ENCODE measurements around the gene PIGA.
A peak's percentile ranks its signal among the peaks of the same experiment; 100 is the strongest.
"Not testable (repeated sequence)": the region's sequence is repeated elsewhere in the genome, so short reads cannot be mapped to it uniquely, and the experiment has no call there.

The PIGA gene

GRCh38 chrX:15319075-15319474 is 16.2 kb downstream of the PIGA start:
- no peak for DNase-seq

GRCh38 chrX:15315509-15315908 is 19.8 kb downstream of the PIGA start, which contains the start of gene ASB11:
TSS of gene ASB11 (minus strand) at chrX:15315640. CDS start at chrX:15315605, 35 bp downstream.
- no peak for DNase-seq

- no peak for DNase-seq
Measured at GRCh38 chrX:15314472-15314871, 20.9 kb downstream of the PIGA start.

GRCh38 chrX:15311119-15311518 is 24.2 kb downstream of the PIGA start:
- DNase-seq, result no peak

GRCh38 chrX:15310117-15310516 is 25.2 kb downstream of the PIGA start:
- peak; percentile 66 for DNase-seq

- not testable (repeated sequence) for DNase-seq
Measured at GRCh38 chrX:15305899-15306298, 29.4 kb downstream of the PIGA start.

GRCh38 chrX:15301924-15302323 is 33.4 kb downstream of the PIGA start:
- DNase-seq, result no peak

- peak; percentile 28 for DNase-seq
Measured at GRCh38 chrX:15299941-15300851, 35.1 kb downstream of the PIGA start.

- DNase-seq, result no peak
Measured at GRCh38 chrX:15298780-15299179, 36.5 kb downstream of the PIGA start.

- no peak for DNase-seq
Measured at GRCh38 chrX:15298201-15298600, 37.1 kb downstream of the PIGA start.

GRCh38 chrX:15293451-15293850 is 41.9 kb downstream of the PIGA start:
- DNase-seq, result no peak

- no peak for DNase-seq
Measured at GRCh38 chrX:15292861-15293260, 42.5 kb downstream of the PIGA start.

GRCh38 chrX:15277604-15278003 is 57.7 kb downstream of the PIGA start:
- DNase-seq, result no peak

- no peak for DNase-seq
Measured at GRCh38 chrX:15274946-15275345, 60.4 kb downstream of the PIGA start.

- DNase-seq, result not testable (repeated sequence)
Measured at GRCh38 chrX:15273275-15273674, 62.0 kb downstream of the PIGA start.

- DNase-seq, result no peak
Measured at GRCh38 chrX:15271757-15272156, 63.6 kb downstream of the PIGA start.

- DNase-seq, result peak; percentile 89
Measured at GRCh38 chrX:15269618-15270521, 65.5 kb downstream of the PIGA start, which contains the start of gene ASB9. TSS of gene ASB9 (minus strand) at chrX:15270083. CDS start at chrX:15269874, 209 bp downstream.
